GM12801 (cell line): ENCODE data around the gene JARID2.

ENCODE experiments used
- TF ChIP-seq, protein P1 (sequence below): IDR thresholded peaks from one replicate; pipeline ENCODE4 v1.5.1; 2011; ENCODE audit warnings: control low read depth; ENCODE audit not compliant: insufficient read length; ENCODE audit errors: extremely low read depth

Gene JARID2

DNA sequence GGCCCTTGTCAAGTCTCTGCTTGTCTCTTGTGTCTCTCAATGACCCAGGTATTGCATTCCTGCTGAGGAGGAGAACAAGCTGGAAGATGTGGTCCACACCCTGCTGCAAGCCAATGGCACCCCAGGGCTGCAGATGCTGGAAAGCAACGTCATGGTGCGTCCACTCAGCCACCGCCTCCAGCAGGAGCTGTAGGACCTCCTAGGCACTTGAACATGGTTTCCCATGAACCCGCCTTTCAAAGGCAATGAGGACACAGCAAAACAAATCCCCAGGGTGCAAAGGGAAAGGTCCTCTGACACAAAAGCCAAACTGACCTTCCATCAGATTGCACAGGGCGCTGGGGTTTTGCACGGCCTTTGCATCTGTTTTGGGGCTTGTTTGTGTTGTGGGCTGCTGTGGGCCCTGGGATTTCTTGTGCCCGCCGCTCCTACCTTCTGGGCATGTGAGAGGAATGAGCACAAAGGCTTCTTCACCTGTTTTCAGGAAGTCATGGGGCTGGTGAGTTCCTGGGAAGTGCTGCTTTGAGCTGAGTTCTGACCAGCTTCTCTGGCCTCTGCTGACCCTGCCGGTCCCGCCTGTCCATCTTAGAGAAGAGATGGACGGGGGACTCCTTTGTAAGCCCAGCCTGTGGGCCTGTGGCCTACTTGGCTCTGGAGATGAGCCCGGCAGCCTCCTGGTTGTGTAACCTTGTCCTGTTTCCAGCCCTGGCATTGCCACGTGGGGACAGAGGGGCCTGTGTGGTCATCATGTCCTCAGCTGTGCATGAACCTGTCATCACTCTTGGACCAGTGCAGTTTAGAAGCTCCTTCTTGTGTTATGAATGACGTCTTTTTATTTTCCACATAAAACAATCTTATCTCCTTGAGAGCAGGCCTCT, 265.6 kb downstream of the JARID2 start:
- TF ChIP-seq, protein P1, sequence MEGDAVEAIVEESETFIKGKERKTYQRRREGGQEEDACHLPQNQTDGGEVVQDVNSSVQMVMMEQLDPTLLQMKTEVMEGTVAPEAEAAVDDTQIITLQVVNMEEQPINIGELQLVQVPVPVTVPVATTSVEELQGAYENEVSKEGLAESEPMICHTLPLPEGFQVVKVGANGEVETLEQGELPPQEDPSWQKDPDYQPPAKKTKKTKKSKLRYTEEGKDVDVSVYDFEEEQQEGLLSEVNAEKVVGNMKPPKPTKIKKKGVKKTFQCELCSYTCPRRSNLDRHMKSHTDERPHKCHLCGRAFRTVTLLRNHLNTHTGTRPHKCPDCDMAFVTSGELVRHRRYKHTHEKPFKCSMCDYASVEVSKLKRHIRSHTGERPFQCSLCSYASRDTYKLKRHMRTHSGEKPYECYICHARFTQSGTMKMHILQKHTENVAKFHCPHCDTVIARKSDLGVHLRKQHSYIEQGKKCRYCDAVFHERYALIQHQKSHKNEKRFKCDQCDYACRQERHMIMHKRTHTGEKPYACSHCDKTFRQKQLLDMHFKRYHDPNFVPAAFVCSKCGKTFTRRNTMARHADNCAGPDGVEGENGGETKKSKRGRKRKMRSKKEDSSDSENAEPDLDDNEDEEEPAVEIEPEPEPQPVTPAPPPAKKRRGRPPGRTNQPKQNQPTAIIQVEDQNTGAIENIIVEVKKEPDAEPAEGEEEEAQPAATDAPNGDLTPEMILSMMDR, result no peak

DNA sequence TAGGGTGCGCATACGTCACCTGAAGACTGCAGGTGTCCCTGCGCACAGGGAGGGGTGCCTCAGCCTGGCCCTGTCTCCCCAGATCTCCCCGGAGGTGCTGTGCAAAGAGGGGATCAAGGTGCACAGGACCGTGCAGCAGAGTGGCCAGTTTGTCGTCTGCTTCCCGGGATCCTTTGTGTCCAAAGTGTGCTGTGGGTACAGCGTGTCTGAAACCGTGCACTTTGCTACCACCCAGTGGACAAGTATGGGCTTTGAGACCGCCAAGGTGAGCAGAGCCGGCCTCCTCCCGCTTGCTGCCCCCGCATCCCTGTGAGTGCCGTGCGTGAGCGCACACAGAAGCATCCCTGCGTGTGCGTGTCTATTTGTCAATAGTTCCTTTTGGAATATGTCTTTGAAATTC, 266.3 kb downstream of the JARID2 start:
- TF ChIP-seq, protein P1, result no peak

DNA sequence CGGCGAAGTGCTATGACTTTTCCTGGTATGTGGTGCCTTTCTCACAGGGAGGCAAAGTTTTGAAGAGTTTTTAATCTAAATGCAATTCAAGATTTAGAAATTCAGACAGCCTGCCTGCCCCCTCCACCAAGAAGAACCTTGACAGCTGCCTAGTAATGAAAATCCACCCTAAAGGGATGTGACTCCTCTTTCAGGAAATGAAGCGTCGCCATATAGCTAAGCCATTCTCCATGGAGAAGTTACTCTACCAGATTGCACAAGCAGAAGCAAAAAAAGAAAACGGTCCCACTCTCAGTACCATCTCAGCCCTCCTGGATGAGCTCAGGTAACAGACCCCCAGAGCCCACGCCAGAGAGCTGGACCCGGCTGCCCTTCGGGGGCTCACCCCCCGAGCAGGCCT, 266.9 kb downstream of the JARID2 start:
- TF ChIP-seq, protein P1, result no peak

DNA sequence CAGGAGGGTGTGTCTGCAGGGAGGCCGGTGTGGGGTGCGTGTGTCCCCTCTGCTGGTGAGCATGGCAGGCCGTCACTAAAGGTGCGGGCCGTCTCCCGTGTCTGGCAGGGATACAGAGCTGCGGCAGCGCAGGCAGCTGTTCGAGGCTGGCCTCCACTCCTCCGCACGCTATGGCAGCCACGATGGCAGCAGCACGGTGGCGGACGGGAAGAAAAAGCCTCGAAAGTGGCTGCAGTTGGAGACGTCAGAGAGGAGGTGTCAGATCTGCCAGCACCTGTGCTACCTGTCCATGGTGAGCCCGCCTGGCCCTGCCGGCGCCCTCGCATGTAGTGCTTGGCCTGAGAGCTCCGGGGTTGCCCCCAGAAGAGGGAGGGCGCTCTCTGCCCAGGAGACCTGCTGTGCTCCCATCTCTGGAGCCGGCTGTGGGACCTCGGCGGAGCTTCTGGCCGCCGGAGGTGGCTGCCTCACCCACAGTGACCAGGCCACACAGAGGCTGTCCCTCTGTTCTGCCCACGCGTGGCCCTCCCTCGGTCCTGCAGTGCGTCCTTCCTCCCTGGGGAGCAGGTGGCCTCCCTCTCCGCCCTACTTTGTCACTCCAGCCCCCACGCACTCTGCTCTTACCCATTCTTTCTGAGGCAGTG, 267.4 kb downstream of the JARID2 start:
- TF ChIP-seq, protein P1, result no peak

DNA sequence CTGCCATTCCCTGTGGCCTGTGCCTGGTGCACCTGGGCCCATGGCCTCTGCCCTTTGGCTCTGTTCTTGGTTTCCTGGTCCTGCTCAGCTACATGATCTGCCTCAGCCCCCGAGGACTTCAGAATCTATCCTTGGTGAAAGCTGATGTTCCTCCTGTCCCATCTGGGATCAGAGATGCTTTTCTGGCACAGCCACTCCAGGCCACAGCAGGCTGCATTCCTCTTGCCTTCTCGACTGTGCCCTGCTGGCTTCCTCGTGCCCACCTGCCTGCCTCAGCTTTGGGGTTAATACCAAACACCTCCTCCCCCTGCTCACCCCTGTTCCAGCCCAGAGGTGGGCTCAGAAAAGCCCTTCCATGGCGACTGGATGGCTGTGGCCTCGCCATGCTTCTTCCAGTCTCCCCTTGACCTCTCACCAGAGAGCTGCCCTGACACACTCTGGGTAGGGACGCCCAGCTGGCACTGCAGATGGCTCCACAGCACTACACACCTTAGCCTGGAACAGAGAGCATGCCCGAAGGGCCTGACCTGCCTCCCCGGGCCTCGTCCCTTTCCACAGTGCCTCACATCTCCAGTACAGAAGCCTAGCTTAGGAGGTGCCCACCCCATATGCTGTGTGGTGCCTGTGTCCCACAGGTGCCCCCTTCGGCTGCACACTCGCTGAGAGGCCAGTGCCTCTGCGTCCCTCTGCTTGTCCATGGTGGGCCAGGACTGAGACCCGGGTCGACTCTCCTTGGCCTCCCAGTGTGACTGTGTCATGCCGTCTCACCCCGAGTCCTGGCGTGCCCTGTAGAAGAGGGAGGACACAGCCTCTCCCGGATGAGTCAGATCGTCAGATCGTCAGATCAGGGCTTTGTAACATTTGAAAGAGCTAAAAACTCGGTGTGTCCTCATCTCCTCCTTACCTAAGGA, 268.2 kb downstream of the JARID2 start:
- TF ChIP-seq, protein P1, result no peak

DNA sequence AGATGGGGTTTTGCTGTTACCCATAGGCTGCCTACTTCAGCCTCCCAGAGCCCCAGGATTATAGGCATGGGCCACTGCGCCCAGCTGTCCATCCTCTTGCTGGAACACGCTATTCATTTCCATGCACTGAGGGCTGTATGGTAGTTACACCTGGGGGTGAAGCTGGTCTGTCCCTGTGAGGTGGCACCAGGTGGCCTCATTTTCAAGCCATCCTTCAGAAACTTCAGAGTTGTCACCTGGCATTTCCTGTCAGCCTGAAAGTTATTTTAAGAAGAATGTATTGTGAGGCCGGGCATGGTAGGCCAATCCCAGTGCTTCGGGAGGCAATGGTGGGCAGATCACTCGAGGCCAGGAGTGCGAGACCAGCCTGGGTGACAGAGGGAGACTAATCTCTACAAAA, 269.4 kb downstream of the JARID2 start:
- TF ChIP-seq, protein P1, result no peak
